ENCODE data around the gene TNRC18.

- TF ChIP-seq CTCF (conservative IDR thresholded peaks at IDR 0.05; ENCODE audit: low read length) = no peak
- no peak for TF ChIP-seq EZH2phosphoT487 (IDR thresholded peaks at IDR 0.05; ENCODE audit: borderline replicate concordance, low read depth, low read length)
Measured at GRCh38 chr7:5359344-5359743, 64.3 kb downstream of the TNRC18 start.
